Activated T-helper 17 cell treated with anti-CD3 and anti-CD28 coated beads, Interleukin-2, amount 50 U/mL, for 72 hours (primary cell): ENCODE measurements around the gene GNPTAB. TPM values are rescaled to one million over a fixed set of nuclear protein-coding genes. Genes with fewer than 3 reads are reported as not detected.

Experiments used
- ATAC-seq: fragments of 150-1000 bp; cut with Tn5 transposase; replicated peaks from 2 replicates; pipeline ENCODE4 v1.10.0; 2021; ENCODE audit warnings: mild to moderate bottlenecking, moderate library complexity
- H3K27ac Mint-ChIP-seq: one replicate; pipeline ENCODE4 v1.8.0; 2022; ENCODE audit warnings: mixed read lengths
- H3K27me3 Mint-ChIP-seq: one replicate; pipeline ENCODE4 v1.8.0; 2022; ENCODE audit warnings: mixed read lengths
- H3K36me3 Mint-ChIP-seq: one replicate; pipeline ENCODE4 v1.8.0; 2022; ENCODE audit warnings: low read depth, mild to moderate bottlenecking, mixed read lengths
- H3K4me1 Mint-ChIP-seq: one replicate; pipeline ENCODE4 v1.8.0; 2022; ENCODE audit warnings: mixed read lengths
- H3K4me3 Mint-ChIP-seq: one replicate; pipeline ENCODE4 v1.8.0; 2022; ENCODE audit warnings: mild to moderate bottlenecking, mixed read lengths
- H3K9me3 Mint-ChIP-seq: one replicate; pipeline ENCODE4 v1.8.0; 2022; ENCODE audit warnings: mixed read lengths
- total RNA-seq, 2 donors: library from RNA; stranded (reverse); gene quantifications; one replicate each; pipeline ENCODE4 v1.2.3, GENCODE V29; 2022

GNPTAB gene
- total RNA-seq, 2 donors from 2014 or later, result 29.8 to 41.1 TPM

GRCh38 chr12:101806265-101806664 is 24.5 kb downstream of the GNPTAB start:
- peaks cover 6% of the 10 kb centered on the region for H3K36me3 Mint-ChIP-seq
- H3K9me3 Mint-ChIP-seq, result no peaks in the 10 kb centered on the region
- no peak overlapping the region for H3K4me3 Mint-ChIP-seq
- peaks cover 12% of the 10 kb centered on the region for H3K4me1 Mint-ChIP-seq
- ATAC-seq, result no peak
- H3K27me3 Mint-ChIP-seq, result no peaks in the 10 kb centered on the region
- H3K27ac Mint-ChIP-seq, result no peak overlapping the region

GRCh38 chr12:101804409-101804808 is 26.4 kb downstream of the GNPTAB start:
- peak; percentile 42 for ATAC-seq
- no peaks in the 10 kb centered on the region for H3K27me3 Mint-ChIP-seq
- H3K4me1 Mint-ChIP-seq, result peaks cover 7% of the 10 kb centered on the region
- no peak overlapping the region for H3K4me3 Mint-ChIP-seq
- H3K27ac Mint-ChIP-seq, result no peak overlapping the region
- H3K9me3 Mint-ChIP-seq, result no peaks in the 10 kb centered on the region
- H3K36me3 Mint-ChIP-seq, result peaks cover 6% of the 10 kb centered on the region

GRCh38 chr12:101803978-101804377 is 26.8 kb downstream of the GNPTAB start:
- ATAC-seq, result no peak
- H3K9me3 Mint-ChIP-seq, result no peaks in the 10 kb centered on the region
- H3K27me3 Mint-ChIP-seq, result no peaks in the 10 kb centered on the region
- H3K36me3 Mint-ChIP-seq, result peaks cover 6% of the 10 kb centered on the region
- H3K4me1 Mint-ChIP-seq, result peaks cover 5% of the 10 kb centered on the region
- no peak overlapping the region for H3K4me3 Mint-ChIP-seq
- H3K27ac Mint-ChIP-seq, result no peak overlapping the region

- peaks cover 13% of the 10 kb centered on the region for H3K4me1 Mint-ChIP-seq
- no peak for ATAC-seq
- no peak overlapping the region for H3K4me3 Mint-ChIP-seq
- no peaks in the 10 kb centered on the region for H3K36me3 Mint-ChIP-seq
- H3K27ac Mint-ChIP-seq, result no peak overlapping the region
- no peaks in the 10 kb centered on the region for H3K27me3 Mint-ChIP-seq
- no peaks in the 10 kb centered on the region for H3K9me3 Mint-ChIP-seq
Measured at GRCh38 chr12:101802486-101802885, 28.3 kb downstream of the GNPTAB start.

- no peaks in the 10 kb centered on the region for H3K27me3 Mint-ChIP-seq
- peak; percentile 80 for ATAC-seq
- peak overlapping the region; percentile 37 for H3K4me3 Mint-ChIP-seq
- peaks cover 9% of the 10 kb centered on the region for H3K36me3 Mint-ChIP-seq
- peaks cover 17% of the 10 kb centered on the region for H3K4me1 Mint-ChIP-seq
- no peak overlapping the region for H3K27ac Mint-ChIP-seq
- no peaks in the 10 kb centered on the region for H3K9me3 Mint-ChIP-seq
Measured at GRCh38 chr12:101799774-101800173, 31.0 kb downstream of the GNPTAB start.

GRCh38 chr12:101795786-101796185 is 35.0 kb downstream of the GNPTAB start:
- H3K4me1 Mint-ChIP-seq, result peaks cover 12% of the 10 kb centered on the region
- H3K9me3 Mint-ChIP-seq, result no peaks in the 10 kb centered on the region
- no peak for ATAC-seq
- peaks cover 15% of the 10 kb centered on the region for H3K36me3 Mint-ChIP-seq
- no peak overlapping the region for H3K4me3 Mint-ChIP-seq
- H3K27ac Mint-ChIP-seq, result peak overlapping the region; percentile 58
- no peaks in the 10 kb centered on the region for H3K27me3 Mint-ChIP-seq

- Mint-ChIP-seq H3K4me3 (no peak overlapping the region), H3K9me3 (no peaks in the 10 kb centered on the region), H3K4me1 (peaks cover 12% of the 10 kb centered on the region), H3K27ac (no peak overlapping the region), H3K36me3 (peaks cover 22% of the 10 kb centered on the region), H3K27me3 (no peaks in the 10 kb centered on the region)
- ATAC-seq, result no peak
Measured at GRCh38 chr12:101795013-101795412, 35.7 kb downstream of the GNPTAB start.

- H3K36me3 Mint-ChIP-seq, result peaks cover 26% of the 10 kb centered on the region
- H3K4me3 Mint-ChIP-seq, result no peak overlapping the region
- no peaks in the 10 kb centered on the region for H3K27me3 Mint-ChIP-seq
- no peak for ATAC-seq
- H3K27ac Mint-ChIP-seq, result no peak overlapping the region
- H3K4me1 Mint-ChIP-seq, result peaks cover 12% of the 10 kb centered on the region
- H3K9me3 Mint-ChIP-seq, result no peaks in the 10 kb centered on the region
Measured at GRCh38 chr12:101794574-101794973, 36.2 kb downstream of the GNPTAB start.

- Mint-ChIP-seq H3K9me3 (no peaks in the 10 kb centered on the region), H3K36me3 (peaks cover 36% of the 10 kb centered on the region), H3K4me1 (peaks cover 12% of the 10 kb centered on the region), H3K27me3 (no peaks in the 10 kb centered on the region), H3K27ac (peak overlapping the region; percentile 59), H3K4me3 (no peak overlapping the region)
- peak; percentile 96 for ATAC-seq
Measured at GRCh38 chr12:101793401-101793800, 37.4 kb downstream of the GNPTAB start.

GRCh38 chr12:101792046-101792931 is 38.5 kb downstream of the GNPTAB start:
- no peak for ATAC-seq
- Mint-ChIP-seq H3K27ac (peak overlapping the region; percentile 59), H3K36me3 (peaks cover 45% of the 10 kb centered on the region), H3K9me3 (no peaks in the 10 kb centered on the region), H3K4me3 (no peak overlapping the region), H3K27me3 (no peaks in the 10 kb centered on the region), H3K4me1 (peaks cover 4% of the 10 kb centered on the region)

GRCh38 chr12:101789171-101789570 is 41.6 kb downstream of the GNPTAB start:
- H3K27me3 Mint-ChIP-seq, result no peaks in the 10 kb centered on the region
- no peak overlapping the region for H3K27ac Mint-ChIP-seq
- H3K4me1 Mint-ChIP-seq, result no peaks in the 10 kb centered on the region
- no peaks in the 10 kb centered on the region for H3K9me3 Mint-ChIP-seq
- no peak for ATAC-seq
- no peak overlapping the region for H3K4me3 Mint-ChIP-seq
- peaks cover 58% of the 10 kb centered on the region for H3K36me3 Mint-ChIP-seq

- H3K9me3 Mint-ChIP-seq, result no peaks in the 10 kb centered on the region
- no peak overlapping the region for H3K27ac Mint-ChIP-seq
- no peak overlapping the region for H3K4me3 Mint-ChIP-seq
- H3K36me3 Mint-ChIP-seq, result peaks cover 59% of the 10 kb centered on the region
- ATAC-seq, result no peak
- no peaks in the 10 kb centered on the region for H3K27me3 Mint-ChIP-seq
- peaks cover 21% of the 10 kb centered on the region for H3K4me1 Mint-ChIP-seq
Measured at GRCh38 chr12:101785671-101786070, 45.1 kb downstream of the GNPTAB start.

- Mint-ChIP-seq H3K27me3 (no peaks in the 10 kb centered on the region), H3K27ac (peak overlapping the region; percentile 9), H3K9me3 (no peaks in the 10 kb centered on the region), H3K4me3 (no peak overlapping the region), H3K4me1 (peaks cover 23% of the 10 kb centered on the region), H3K36me3 (peaks cover 57% of the 10 kb centered on the region)
- ATAC-seq, result no peak
Measured at GRCh38 chr12:101784376-101784775, 46.4 kb downstream of the GNPTAB start.

- no peak for ATAC-seq
- peaks cover 23% of the 10 kb centered on the region for H3K4me1 Mint-ChIP-seq
- H3K27me3 Mint-ChIP-seq, result no peaks in the 10 kb centered on the region
- peak overlapping the region; percentile 9 for H3K27ac Mint-ChIP-seq
- no peak overlapping the region for H3K4me3 Mint-ChIP-seq
- H3K9me3 Mint-ChIP-seq, result no peaks in the 10 kb centered on the region
- peaks cover 52% of the 10 kb centered on the region for H3K36me3 Mint-ChIP-seq
Measured at GRCh38 chr12:101783838-101784237, 46.9 kb downstream of the GNPTAB start.

- ATAC-seq, result no peak
- H3K4me1 Mint-ChIP-seq, result peaks cover 23% of the 10 kb centered on the region
- H3K27ac Mint-ChIP-seq, result peak overlapping the region; percentile 85
- no peaks in the 10 kb centered on the region for H3K9me3 Mint-ChIP-seq
- H3K27me3 Mint-ChIP-seq, result no peaks in the 10 kb centered on the region
- H3K36me3 Mint-ChIP-seq, result peaks cover 47% of the 10 kb centered on the region
- peak overlapping the region; percentile 30 for H3K4me3 Mint-ChIP-seq
Measured at GRCh38 chr12:101783150-101783549, 47.6 kb downstream of the GNPTAB start.
